Hematopoietic multipotent progenitor cell (in vitro differentiated cells): Measurements from ENCODE around the gene TMEM135. TPM values are rescaled to one million over a fixed set of nuclear protein-coding genes. Genes with fewer than 3 reads are reported as not detected.
"Not testable (repeated sequence)": the region's sequence is repeated elsewhere in the genome, so short reads cannot be mapped to it uniquely, and the experiment has no call there.

Source experiments
- DNase-seq, 3 donors: peaks; one replicate each; pipeline ENCODE4 v3.0.0-alpha.2; 2011 to 2015; ENCODE audit warnings: low read depth in 2 of 3, low spot score in 2 of 3
- total RNA-seq: library from RNA; depleted of rRNA; stranded (reverse); fragments of >200 nt; gene quantifications from one replicate; pipeline ENCODE4 v1.2.3, GENCODE V29; 2012

TMEM135 gene
- total RNA-seq, 1 donor = 8.3 TPM

- DNase-seq = no peak
Observed at GRCh38 chr11:87020336-87020735, 17.4 kb upstream of the TMEM135 start.

- no peak for DNase-seq
Observed at GRCh38 chr11:87020764-87021365, 16.9 kb upstream of the TMEM135 start.

GRCh38 chr11:87022254-87022653, 15.5 kb upstream of the TMEM135 start:
- no peak for DNase-seq

DNA sequence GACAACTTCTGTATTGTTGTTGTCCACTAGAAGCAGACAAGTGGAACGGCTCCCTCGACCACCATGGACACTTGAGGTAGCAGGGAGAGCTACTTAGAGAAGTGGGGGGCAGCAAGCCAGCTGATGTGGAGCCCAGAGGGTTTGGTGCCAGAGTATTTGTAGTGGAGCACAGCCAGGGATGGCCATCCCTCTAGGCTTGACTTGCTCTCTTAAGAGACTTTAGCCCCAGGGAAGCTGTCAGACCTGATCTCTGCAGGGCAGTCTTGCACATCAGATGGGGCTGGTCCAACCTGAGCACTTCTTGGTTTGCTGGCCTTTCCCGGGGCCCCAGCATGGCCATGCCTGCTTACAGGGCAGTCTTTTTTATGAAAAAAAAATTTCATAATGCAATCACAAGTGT, 15.0 kb upstream of the TMEM135 start:
- DNase-seq = no peak

- not testable (repeated sequence) for DNase-seq
Observed at GRCh38 chr11:87026415-87026814, 11.3 kb upstream of the TMEM135 start.

GRCh38 chr11:87030458-87031054, 7.2 kb upstream of the TMEM135 start:
- peak in 2 of 3 donors; percentile 12 to 27 for DNase-seq

- DNase-seq = no peak
Observed at GRCh38 chr11:87031433-87032170, 6.1 kb upstream of the TMEM135 start.

- no peak for DNase-seq
Observed at GRCh38 chr11:87033561-87033960, 4.2 kb upstream of the TMEM135 start.

DNA sequence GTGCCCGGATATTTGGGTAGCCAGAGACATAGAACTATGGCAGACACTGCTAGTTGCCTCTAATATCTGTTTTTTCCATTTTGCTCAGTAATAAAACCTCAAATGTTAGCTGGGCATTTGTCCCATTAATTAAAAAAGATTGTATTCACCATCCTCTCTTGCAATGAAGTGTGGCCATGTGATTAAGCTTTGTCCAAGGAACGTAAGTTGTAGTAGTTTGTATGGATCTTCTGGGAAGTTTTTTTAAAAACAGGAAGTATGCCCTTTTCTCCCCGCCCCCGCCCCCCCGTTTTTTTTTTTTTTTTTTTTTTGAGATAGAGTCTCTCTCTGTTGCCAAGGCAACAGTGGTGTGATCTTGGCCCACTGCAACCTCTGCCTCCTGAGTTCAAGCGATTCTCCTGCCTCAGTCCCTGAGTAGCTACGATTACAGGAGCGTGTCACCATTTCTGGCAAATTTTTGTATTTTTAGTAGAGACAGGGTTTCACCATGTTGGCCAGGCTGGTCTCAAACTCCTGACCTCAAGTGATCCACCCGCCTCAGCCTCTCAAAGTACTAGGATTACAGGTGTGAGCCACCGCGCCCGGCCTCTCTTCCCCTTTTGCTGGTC, 1.7 kb upstream of the TMEM135 start:
- DNase-seq = peak in 2 of 3 donors; percentile 9 to 32

- peak in 2 of 3 donors; percentile 2 to 9 for DNase-seq
Observed at GRCh38 chr11:87036756-87037449, 831 bp upstream of the TMEM135 start.

- DNase-seq = peak in 2 of 3 donors; percentile 4 to 5
Observed at GRCh38 chr11:87038235-87038977, 672 bp downstream of the TMEM135 start.

- DNase-seq = no peak
Observed at GRCh38 chr11:87039371-87039770, 1.6 kb downstream of the TMEM135 start.

- DNase-seq = no peak
Observed at GRCh38 chr11:87043894-87044293, 6.2 kb downstream of the TMEM135 start.

DNA sequence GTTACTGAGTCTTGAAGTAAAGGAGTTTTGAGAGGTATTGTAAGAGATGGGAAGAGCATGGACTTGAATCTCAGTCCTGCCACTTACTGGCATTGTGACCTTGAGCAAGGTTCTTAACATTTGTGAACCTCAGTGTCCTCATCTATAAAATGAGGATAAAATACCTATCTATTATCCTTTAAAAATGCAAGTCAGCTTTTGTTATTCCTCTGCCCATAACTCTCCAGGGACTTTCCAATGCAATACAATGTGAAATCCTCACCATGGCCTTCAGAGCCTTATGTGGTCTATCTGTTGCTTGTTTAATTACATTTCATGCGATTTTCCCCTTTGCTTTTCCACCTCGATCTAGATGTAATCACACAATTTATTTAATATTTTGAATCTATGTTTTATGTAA, 9.1 kb downstream of the TMEM135 start:
- DNase-seq = no peak

DNA sequence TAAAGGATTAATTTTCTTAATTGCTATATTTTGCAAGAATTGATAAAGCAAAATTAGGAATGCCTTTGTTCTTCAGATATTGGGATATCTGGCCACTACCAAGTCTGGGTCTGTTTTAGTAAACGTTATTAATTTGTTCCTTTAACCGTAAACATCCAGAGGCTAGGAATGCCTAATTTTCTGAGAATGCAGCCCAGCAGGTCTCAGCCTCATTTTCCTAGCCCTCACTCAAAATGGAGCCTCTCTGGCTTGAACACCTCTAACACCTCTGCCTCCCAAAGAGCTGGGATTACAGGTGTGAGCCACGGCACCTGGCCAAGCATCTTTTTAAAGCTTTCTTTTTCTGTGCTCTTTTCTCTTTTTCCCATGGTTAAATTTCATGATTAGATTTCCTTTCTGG, 18.4 kb downstream of the TMEM135 start:
- DNase-seq = no peak

GRCh38 chr11:87057749-87058148, 20.0 kb downstream of the TMEM135 start:
- DNase-seq = no peak

GRCh38 chr11:87059596-87060390, 22.1 kb downstream of the TMEM135 start:
- DNase-seq = no peak

GRCh38 chr11:87061766-87062165, 24.0 kb downstream of the TMEM135 start:
- no peak for DNase-seq

DNA sequence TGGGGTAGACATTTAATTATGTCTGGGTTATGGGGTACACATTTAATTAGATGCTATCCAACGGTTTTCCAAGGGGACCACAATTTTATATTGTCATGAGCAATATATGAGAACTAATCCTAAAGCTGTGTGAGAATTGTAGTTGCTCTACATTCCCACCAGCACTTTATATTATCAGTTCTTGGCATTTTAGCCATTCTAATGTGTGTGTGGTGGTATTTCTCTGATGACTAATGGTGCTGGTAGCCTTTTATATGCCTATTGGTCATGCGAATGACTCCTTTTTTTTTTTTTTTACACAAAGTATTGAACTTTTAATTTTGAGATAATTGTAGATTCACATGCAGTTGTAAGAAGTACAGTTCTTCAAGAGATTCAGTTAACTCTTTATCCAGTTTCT, 26.2 kb downstream of the TMEM135 start:
- no peak for DNase-seq
